Measurements from ENCODE around the gene KCMF1.

Gene KCMF1

DNA sequence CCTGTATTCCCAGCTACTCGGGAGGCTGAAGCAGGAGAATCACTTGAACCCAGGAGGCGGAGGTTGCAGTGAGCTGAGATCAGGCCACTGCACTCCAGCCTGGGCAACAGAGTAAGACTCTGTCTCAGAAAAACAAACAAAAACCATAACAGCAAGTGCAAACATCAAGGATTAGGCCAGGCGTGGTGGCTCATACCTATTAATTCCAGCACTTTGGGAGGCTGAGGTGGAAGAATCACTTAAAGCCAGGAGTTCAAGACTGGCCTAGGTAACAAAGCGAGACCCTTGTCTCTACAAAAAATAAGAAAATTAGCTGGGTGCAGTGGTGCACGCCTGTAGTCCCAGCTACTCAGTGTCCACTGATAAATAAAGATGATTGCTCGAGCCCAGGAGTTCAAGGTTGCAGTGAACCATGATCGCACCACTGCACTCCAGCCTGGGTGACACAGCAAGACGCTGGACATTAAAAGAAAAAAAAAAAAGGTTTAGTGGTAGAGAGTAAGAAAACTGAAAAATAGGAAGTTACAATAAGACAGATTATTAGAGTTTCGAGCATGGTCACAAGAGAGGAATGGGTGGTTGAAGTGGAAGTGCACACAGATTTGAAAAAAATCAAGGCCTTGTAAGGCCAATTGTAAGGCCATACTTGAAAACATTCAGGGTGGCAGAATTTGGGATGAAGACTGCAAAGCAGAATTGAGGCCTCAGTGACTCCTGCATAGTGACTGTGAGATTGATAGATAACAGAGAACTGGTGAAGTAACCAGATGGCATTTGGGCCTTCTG is 6.4 kb upstream of the KCMF1 start:
- Histone ChIP-seq H3K4me1 (ENCODE audit: control insufficient read depth in 5 of 5, insufficient read depth in 5 of 5, low read length in 5 of 5) (peaks cover 0 to 21% (median 17%) of the 10 kb centered on the region in 5 donors), H3K9ac (ENCODE audit: low read length in 5 of 5) (no peak overlapping the region), H3K27ac (ENCODE audit: low read depth, low read length) (no peak overlapping the region), H3K27me3 (ENCODE audit: control insufficient read depth in 5 of 5, insufficient read depth in 4 of 5, low read length in 5 of 5) (no peaks in the 10 kb centered on the region), H3K36me3 (ENCODE audit: control insufficient read depth in 5 of 5, insufficient read depth in 5 of 5, low read length in 5 of 5) (peaks cover 0 to 12% (median 2%) of the 10 kb centered on the region in 5 donors), H3K9me3 (ENCODE audit: control insufficient read depth in 5 of 5, low read length in 5 of 5) (no peaks in the 10 kb centered on the region), H3K4me3 (ENCODE audit: low read depth in 1 of 5, low read length in 5 of 5) (no peak overlapping the region)

DNA sequence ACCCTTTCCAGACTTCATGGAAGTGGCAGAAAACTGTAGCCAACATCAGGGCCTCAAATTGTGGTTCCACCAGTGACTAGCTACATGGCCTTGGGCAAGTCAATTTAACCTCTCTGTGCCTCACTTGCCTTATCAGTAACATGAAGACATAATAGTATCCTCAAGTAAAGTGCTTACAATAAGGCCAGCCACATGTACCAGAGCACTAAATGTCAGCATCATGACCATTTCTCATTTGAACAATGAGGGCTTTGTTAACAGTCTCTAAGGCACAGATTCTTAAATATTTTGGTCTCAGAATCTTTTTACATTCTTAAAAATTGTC is 5.8 kb upstream of the KCMF1 start:
- peaks cover 0 to 12% (median 2%) of the 10 kb centered on the region in 5 donors for H3K36me3 ChIP-seq (ENCODE audit: control insufficient read depth in 5 of 5, insufficient read depth in 5 of 5, low read length in 5 of 5)
- H3K27me3 ChIP-seq (ENCODE audit: control insufficient read depth in 5 of 5, insufficient read depth in 4 of 5, low read length in 5 of 5), result no peaks in the 10 kb centered on the region
- no peak overlapping the region for H3K4me3 ChIP-seq (ENCODE audit: low read depth in 1 of 5, low read length in 5 of 5)
- H3K4me1 ChIP-seq (ENCODE audit: control insufficient read depth in 5 of 5, insufficient read depth in 5 of 5, low read length in 5 of 5), result peaks cover 0 to 25% (median 20%) of the 10 kb centered on the region in 5 donors
- no peaks in the 10 kb centered on the region for H3K9me3 ChIP-seq (ENCODE audit: control insufficient read depth in 5 of 5, low read length in 5 of 5)
- no peak overlapping the region for H3K27ac ChIP-seq (ENCODE audit: low read depth, low read length)
- H3K9ac ChIP-seq (ENCODE audit: low read length in 5 of 5), result no peak overlapping the region

DNA sequence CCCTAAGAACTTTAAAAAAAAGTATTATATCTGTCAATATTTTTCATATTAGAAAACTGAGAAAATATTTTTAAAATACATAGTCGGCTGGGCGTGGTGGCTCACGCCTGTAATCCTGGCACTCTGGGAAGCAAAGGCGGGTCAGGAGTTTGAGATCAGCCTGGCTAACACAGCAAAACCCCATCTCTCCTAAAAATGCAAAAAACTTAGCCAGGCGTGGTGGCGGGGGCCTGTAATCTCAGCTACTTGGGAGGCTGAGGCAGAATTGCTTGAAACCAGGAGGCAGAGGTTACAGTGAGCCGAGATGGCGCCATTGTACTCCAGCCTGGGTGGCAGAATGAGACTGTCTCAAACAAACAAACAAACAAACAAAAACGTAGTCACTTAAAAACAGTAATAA is 5.1 kb upstream of the KCMF1 start:
- Histone ChIP-seq H3K27me3 (ENCODE audit: control insufficient read depth in 5 of 5, insufficient read depth in 4 of 5, low read length in 5 of 5) (no peaks in the 10 kb centered on the region), H3K27ac (ENCODE audit: low read depth, low read length) (no peak overlapping the region), H3K4me1 (ENCODE audit: control insufficient read depth in 5 of 5, insufficient read depth in 5 of 5, low read length in 5 of 5) (peaks cover 0 to 25% (median 20%) of the 10 kb centered on the region in 5 donors), H3K9ac (ENCODE audit: low read length in 5 of 5) (no peak overlapping the region), H3K9me3 (ENCODE audit: control insufficient read depth in 5 of 5, low read length in 5 of 5) (no peaks in the 10 kb centered on the region), H3K36me3 (ENCODE audit: control insufficient read depth in 5 of 5, insufficient read depth in 5 of 5, low read length in 5 of 5) (peaks cover 0 to 12% (median 2%) of the 10 kb centered on the region in 5 donors), H3K4me3 (ENCODE audit: low read depth in 1 of 5, low read length in 5 of 5) (no peak overlapping the region)

DNA sequence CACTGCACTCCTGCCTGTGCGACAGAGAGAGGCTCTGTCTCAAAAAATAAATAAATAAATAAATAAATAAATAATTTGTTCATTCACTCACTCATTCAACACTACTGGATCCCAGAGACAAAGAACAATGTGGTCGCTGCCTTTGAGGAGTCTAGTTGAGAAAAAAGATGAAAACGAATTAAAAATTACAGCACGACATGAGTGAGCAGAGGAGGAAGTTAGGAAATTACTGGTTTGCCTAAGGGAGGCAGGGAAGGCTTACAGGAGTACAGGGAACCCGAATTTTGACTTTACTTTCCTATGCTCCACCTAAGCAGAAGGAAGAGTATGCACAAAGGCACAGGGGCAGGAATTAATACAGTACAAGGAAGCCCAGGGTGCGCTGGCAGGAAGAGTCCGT is 4.2 kb upstream of the KCMF1 start:
- Histone ChIP-seq H3K27ac (ENCODE audit: low read depth, low read length) (no peak overlapping the region), H3K4me1 (ENCODE audit: control insufficient read depth in 5 of 5, insufficient read depth in 5 of 5, low read length in 5 of 5) (peaks cover 0 to 25% (median 20%) of the 10 kb centered on the region in 5 donors), H3K4me3 (ENCODE audit: low read depth in 1 of 5, low read length in 5 of 5) (no peak overlapping the region), H3K27me3 (ENCODE audit: control insufficient read depth in 5 of 5, insufficient read depth in 4 of 5, low read length in 5 of 5) (no peaks in the 10 kb centered on the region), H3K9ac (ENCODE audit: low read length in 5 of 5) (no peak overlapping the region), H3K36me3 (ENCODE audit: control insufficient read depth in 5 of 5, insufficient read depth in 5 of 5, low read length in 5 of 5) (peaks cover 0 to 12% (median under 1%) of the 10 kb centered on the region in 5 donors), H3K9me3 (ENCODE audit: control insufficient read depth in 5 of 5, low read length in 5 of 5) (no peaks in the 10 kb centered on the region)

DNA sequence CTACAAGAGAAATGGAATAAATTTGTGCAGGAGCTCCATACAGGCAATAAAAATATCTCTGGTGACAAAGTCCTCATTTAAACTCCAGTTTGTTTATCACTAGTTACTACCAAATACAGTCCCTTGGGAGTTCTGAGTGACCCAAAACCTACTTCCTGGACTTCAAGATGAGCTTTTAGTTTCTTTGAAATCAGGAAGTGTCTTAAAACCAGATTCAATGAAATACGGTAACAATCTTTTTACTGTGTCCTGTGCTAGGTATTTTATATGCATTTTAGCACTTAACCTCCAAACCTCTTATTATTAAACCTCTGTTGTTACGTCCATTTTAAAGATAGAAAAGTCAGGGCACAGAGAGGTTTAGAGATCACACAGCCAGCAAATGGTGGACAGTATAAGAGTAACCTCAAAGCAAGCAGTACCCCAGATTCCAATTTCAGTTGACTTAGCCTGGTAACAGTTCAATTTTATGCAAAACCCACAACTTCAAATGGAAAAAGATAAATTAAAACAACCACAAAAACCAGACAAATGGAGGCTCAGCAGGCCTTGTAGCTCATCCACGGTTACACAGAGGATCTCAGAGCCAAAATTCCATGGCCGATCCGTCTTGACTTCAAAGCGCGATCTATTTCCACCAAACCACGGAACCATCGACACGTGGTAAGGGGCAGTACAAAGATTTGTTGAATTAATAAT is 1.3 kb upstream of the KCMF1 start:
- peaks cover 0 to 8% (median 0%) of the 10 kb centered on the region in 5 donors for H3K36me3 ChIP-seq (ENCODE audit: control insufficient read depth in 5 of 5, insufficient read depth in 5 of 5, low read length in 5 of 5)
- H3K27me3 ChIP-seq (ENCODE audit: control insufficient read depth in 5 of 5, insufficient read depth in 4 of 5, low read length in 5 of 5), result no peaks in the 10 kb centered on the region
- peak overlapping the region; percentile 83 to 89 (median 87) for H3K4me3 ChIP-seq (ENCODE audit: low read depth in 1 of 5, low read length in 5 of 5)
- H3K27ac ChIP-seq (ENCODE audit: low read depth, low read length), result peak overlapping the region; percentile 96
- peaks cover 0 to 42% (median 34%) of the 10 kb centered on the region in 5 donors for H3K4me1 ChIP-seq (ENCODE audit: control insufficient read depth in 5 of 5, insufficient read depth in 5 of 5, low read length in 5 of 5)
- H3K9ac ChIP-seq (ENCODE audit: low read length in 5 of 5), result peak overlapping the region; percentile 71 to 99 (median 97)
- no peaks in the 10 kb centered on the region for H3K9me3 ChIP-seq (ENCODE audit: control insufficient read depth in 5 of 5, low read length in 5 of 5)

DNA sequence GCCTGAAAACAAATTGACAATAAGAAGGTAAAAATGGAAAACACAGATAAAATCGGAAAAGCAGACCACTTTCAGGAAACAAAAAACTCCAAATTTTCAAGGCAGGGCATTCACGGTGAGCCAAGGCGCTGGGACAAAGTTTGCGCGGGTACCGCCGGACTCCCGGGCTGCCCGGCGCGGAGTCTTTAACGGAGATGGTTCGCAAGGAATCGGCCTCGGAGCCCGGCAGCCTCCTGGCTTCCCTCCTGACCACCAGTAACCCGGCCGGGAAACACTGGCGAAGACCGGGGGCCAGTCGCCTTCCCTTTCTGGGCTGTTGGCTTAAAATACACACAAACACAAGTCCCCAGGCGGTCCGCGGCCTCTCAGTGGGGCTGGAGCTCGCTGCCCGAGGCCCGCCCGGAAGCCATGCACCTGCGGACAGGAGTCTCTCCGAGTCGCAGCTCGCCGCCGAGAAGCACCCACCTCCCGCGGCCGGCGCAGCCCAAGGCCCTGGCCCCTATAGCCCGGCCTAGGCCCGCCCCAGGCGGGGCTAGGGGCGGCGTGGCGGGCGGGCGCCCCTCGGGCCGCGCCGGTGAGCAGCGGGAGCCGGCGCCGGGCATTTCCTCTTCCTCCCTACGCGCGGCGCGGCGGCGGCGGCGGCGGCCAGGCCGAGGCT is 622 bp upstream of the KCMF1 start:
- Histone ChIP-seq H3K36me3 (ENCODE audit: control insufficient read depth in 5 of 5, insufficient read depth in 5 of 5, low read length in 5 of 5) (peaks cover 0 to 4% (median 0%) of the 10 kb centered on the region in 5 donors), H3K4me1 (ENCODE audit: control insufficient read depth in 5 of 5, insufficient read depth in 5 of 5, low read length in 5 of 5) (peaks cover 0 to 46% (median 39%) of the 10 kb centered on the region in 5 donors), H3K27me3 (ENCODE audit: control insufficient read depth in 5 of 5, insufficient read depth in 4 of 5, low read length in 5 of 5) (no peaks in the 10 kb centered on the region), H3K9me3 (ENCODE audit: control insufficient read depth in 5 of 5, low read length in 5 of 5) (no peaks in the 10 kb centered on the region), H3K4me3 (ENCODE audit: low read depth in 1 of 5, low read length in 5 of 5) (peak overlapping the region; percentile 83 to 89 (median 87)), H3K27ac (ENCODE audit: low read depth, low read length) (peak overlapping the region; percentile 96), H3K9ac (ENCODE audit: low read length in 5 of 5) (peak overlapping the region; percentile 71 to 99 (median 97))

DNA sequence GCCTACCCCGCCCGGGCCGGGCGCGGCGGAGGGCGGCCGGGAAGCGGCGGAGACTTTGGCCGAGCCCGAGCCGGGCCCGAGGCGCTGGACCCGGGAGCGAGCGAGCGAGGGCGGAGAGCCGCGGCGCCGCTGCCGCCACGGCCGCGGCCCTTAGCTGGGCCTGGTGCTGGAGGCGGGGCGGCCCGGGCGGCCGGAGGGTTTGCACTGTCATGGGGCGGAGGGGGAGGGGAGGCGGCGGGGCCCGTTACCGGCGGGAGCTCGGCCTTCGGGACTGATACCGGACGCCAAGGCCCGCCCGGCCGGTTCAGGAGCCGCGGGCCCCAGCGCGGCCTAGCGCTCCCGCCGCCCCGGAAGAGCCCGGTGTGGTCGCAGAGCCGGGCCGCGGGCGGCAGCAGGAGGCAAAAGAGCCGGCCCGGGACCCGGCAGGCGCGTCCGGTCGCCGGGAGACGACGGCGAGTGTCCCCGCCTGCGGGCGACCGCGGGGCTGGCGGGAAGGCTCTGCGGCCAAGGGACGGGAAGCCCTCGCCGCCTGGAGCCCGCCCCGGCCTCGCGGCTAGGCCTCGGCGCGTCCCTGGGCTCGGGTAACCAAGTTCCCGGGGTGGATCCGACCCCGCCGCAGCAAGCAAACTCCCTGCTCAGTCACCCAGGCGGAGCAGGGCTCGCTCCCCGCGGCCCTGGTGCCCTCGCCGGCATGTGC is 697 bp downstream of the KCMF1 start:
- H3K36me3 ChIP-seq (ENCODE audit: control insufficient read depth in 5 of 5, insufficient read depth in 5 of 5, low read length in 5 of 5), result no peaks in the 10 kb centered on the region
- peak overlapping the region; percentile 52 to 85 (median 77) for H3K4me3 ChIP-seq (ENCODE audit: low read depth in 1 of 5, low read length in 5 of 5)
- no peaks in the 10 kb centered on the region for H3K27me3 ChIP-seq (ENCODE audit: control insufficient read depth in 5 of 5, insufficient read depth in 4 of 5, low read length in 5 of 5)
- H3K4me1 ChIP-seq (ENCODE audit: control insufficient read depth in 5 of 5, insufficient read depth in 5 of 5, low read length in 5 of 5), result peaks cover 3 to 55% (median 50%) of the 10 kb centered on the region in 5 donors
- H3K9ac ChIP-seq (ENCODE audit: low read length in 5 of 5), result peak overlapping the region; percentile 71 to 100 (median 89)
- H3K27ac ChIP-seq (ENCODE audit: low read depth, low read length), result peak overlapping the region; percentile 96
- H3K9me3 ChIP-seq (ENCODE audit: control insufficient read depth in 5 of 5, low read length in 5 of 5), result no peaks in the 10 kb centered on the region

DNA sequence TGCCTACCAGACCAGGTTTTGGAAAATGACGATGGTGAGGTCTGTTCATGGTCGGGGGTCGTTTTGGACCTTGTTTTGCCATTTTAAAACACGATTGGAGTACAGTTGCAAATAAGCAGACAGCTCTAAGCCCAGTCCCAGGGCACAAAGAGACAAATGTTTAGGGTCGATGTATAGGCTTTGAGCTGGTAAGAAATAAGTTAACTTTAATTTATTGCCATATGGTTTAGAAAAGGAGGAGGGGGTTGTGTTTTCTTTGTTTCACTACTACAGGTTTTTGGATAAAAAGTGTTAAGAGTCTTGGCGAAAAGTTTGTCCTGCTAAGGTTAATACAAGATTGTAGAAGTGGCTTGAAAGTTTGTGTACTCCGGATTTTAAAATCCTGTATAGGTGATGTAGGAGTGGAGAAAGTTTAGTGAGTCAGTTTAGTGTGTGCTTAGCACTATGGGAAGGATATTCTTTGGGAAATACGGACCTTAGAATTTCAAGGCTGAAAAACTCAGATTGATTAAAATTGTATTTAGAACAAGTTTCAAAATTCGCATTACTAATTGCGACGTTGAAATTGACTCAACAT is 1.3 kb downstream of the KCMF1 start:
- Histone ChIP-seq H3K9ac (ENCODE audit: low read length in 5 of 5) (peak overlapping the region; percentile 71 to 100 (median 89)), H3K36me3 (ENCODE audit: control insufficient read depth in 5 of 5, insufficient read depth in 5 of 5, low read length in 5 of 5) (no peaks in the 10 kb centered on the region), H3K4me1 (ENCODE audit: control insufficient read depth in 5 of 5, insufficient read depth in 5 of 5, low read length in 5 of 5) (peaks cover 3 to 55% (median 50%) of the 10 kb centered on the region in 5 donors), H3K4me3 (ENCODE audit: low read depth in 1 of 5, low read length in 5 of 5) (peak overlapping the region; percentile 52 to 85 (median 77)), H3K27me3 (ENCODE audit: control insufficient read depth in 5 of 5, insufficient read depth in 4 of 5, low read length in 5 of 5) (no peaks in the 10 kb centered on the region), H3K9me3 (ENCODE audit: control insufficient read depth in 5 of 5, low read length in 5 of 5) (no peaks in the 10 kb centered on the region), H3K27ac (ENCODE audit: low read depth, low read length) (peak overlapping the region; percentile 96)

DNA sequence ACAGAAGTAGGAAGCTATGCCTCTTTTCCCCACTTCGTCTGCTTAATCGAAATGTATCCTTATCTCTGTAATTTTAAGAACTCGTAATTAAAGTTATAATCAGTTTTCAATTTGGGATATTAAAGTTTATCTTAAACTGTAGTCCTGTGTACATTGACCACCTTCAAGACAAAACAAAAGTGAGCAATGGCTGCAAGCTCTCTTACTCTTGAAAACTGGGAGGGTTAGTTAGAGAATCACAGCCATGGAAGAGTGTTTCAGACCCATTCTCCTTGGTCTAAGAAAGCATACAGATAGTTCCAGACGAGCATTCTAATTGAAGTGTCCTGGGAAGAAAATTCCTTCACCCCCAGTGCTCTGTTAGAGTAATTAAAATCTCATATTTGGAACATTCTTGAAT is 2.0 kb downstream of the KCMF1 start:
- no peaks in the 10 kb centered on the region for H3K9me3 ChIP-seq (ENCODE audit: control insufficient read depth in 5 of 5, low read length in 5 of 5)
- H3K36me3 ChIP-seq (ENCODE audit: control insufficient read depth in 5 of 5, insufficient read depth in 5 of 5, low read length in 5 of 5), result no peaks in the 10 kb centered on the region
- H3K4me3 ChIP-seq (ENCODE audit: low read depth in 1 of 5, low read length in 5 of 5), result peak overlapping the region; percentile 22 to 85 (median 77)
- H3K9ac ChIP-seq (ENCODE audit: low read length in 5 of 5), result peak overlapping the region; percentile 71 to 100 (median 89)
- no peaks in the 10 kb centered on the region for H3K27me3 ChIP-seq (ENCODE audit: control insufficient read depth in 5 of 5, insufficient read depth in 4 of 5, low read length in 5 of 5)
- H3K27ac ChIP-seq (ENCODE audit: low read depth, low read length), result peak overlapping the region; percentile 96
- peaks cover 3 to 54% (median 50%) of the 10 kb centered on the region in 5 donors for H3K4me1 ChIP-seq (ENCODE audit: control insufficient read depth in 5 of 5, insufficient read depth in 5 of 5, low read length in 5 of 5)

Data from subcutaneous abdominal adipose tissue (tissue), 5 donors.